Stimulated activated CD8-positive, alpha-beta memory T cell treated with anti-CD3 and anti-CD28 coated beads, Interleukin-2, amount 100 ng/mL, for 48 hours (primary cell): ENCODE measurements around the gene GPN2.

Experiments used
- DNase-seq, 2 donors: peaks; one replicate each; pipeline ENCODE4 v3.0.0-alpha.2; 2020; ENCODE audit warnings: low read depth in 2 of 2

Gene GPN2

DNA sequence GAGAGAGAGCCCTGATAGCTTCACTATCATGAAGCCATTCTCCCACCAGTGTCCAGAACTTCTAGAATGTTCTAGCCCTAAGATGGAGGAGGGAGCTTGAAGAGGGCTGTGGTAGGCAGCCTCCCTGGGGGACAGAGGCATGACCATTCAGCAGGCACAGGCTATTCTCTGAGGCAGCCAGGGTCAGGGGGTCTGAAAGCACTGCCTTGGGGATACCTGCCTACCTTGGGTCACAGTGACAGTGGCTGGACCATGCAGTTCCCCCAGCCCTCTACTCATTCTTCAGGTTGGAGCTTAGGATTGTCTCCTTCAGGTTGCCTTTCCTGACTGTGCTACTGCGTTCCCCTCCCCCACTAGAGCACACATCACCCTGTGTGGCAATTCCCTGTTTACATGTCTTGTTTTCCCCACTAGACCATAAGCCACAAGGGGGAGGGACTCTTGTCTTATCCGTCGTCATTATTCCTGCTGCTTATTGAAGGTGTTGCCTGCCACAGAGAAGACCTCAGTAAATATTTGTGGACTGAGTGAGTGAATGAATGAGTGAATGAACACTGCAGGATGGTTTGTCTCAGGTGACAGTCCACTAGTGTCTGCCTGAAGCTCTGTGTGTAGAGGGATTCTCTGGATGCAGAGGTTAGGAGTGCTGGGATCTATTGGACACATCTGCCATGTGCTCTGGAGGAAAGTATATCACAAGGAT, 58.4 kb downstream of the GPN2 start:
- no peak for DNase-seq

DNA sequence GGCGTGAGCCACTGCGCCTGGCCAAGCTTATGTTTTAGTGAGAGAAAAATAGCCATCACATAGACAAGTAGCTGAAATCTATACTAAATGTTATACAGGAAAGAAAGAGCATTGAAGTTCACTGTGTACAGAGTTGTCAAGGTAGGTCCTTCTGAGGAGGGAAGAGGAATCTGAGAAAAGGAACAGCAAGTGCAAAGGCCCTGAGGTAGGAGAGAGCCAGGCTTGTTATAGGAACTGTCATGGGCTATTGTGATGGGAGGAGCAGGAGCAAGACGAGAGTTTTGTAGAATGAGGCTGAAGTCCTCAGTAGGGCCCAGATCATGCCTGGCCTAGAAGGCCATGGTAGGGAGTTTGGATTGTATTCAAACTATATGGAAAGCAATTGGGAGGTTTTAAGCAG, 59.0 kb downstream of the GPN2 start:
- no peak for DNase-seq

DNA sequence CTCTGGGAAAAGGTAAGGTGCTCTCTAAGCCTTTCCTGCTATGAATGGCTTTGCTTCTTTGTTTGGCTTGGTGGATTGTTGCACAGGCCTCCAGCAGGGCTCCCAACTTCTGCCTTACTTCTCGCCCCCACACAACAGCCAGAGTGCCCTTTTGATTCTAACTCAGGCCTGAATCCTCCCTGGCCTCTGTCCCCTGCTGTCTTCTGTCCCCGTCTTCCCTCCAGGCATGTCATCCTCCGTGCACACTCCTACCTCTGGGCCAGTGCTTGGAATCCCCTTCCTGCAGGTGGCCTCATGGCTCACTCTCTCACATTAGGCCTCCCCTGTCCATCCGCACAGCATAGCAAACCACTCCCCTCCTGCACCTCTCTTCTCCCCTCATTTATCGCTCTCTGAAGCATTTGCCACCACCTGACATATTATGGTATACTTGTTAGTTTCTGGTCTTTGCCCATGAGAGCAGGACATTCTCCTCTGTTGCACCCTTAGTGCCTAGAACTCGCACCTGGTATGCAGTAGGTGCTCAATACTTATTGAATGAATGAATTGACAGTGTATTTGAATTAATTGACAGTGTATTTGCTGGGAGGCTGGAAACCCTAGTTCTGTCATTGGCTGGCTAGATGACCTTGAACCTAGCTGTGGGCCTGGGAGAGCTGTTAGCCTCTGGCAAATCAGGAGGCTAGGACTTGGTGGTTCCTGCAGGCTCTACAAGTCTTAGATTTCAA, 60.7 kb downstream of the GPN2 start:
- no peak for DNase-seq

DNA sequence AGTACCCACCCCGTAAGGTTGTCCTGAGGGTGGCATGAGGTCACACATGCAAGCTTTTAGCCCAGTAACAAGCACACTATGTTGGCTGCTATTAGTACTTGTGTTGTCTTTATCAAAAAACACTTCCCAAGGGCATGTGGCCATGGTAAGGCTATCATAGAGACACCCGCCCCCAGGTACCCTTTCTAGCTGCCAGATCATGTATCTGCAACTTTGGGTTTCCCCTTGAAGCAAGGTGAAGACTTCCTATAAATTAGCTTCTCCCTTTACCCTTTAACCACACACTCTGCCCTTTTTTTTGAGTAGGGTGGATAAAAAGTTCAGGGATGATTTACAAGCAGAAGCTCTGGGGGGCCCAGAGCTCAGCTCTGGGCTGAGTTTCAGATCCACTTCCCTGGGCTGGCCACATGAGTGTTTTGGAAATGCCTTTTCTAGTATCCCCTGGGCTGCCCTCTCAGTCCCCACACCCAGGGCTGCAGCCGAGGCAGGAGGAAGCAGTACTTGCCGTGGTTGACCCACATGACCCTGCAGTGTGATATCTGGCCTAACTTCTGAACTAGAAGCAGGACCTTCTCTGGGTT, 61.6 kb downstream of the GPN2 start:
- no peak for DNase-seq

DNA sequence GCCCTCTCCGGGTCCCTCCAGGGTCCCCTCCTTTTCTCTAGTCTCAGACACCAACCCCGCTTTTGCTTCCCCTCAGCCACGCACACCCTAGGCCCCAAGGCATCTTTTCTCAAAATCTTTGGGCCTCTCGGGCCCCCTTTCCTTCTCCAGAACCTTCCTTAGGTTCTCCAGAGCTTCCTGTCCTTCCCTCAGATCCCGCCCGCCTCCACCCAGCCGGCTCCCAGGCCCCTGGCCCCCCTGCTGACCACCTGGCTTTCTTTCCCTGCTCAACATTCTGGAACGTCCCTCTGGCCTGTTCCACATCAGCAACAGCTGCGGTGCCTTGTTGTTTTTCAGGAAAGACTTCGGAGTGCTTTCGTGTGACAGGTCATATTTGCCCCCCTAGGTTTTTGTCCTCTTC, 62.4 kb downstream of the GPN2 start:
- DNase-seq: no peak

DNA sequence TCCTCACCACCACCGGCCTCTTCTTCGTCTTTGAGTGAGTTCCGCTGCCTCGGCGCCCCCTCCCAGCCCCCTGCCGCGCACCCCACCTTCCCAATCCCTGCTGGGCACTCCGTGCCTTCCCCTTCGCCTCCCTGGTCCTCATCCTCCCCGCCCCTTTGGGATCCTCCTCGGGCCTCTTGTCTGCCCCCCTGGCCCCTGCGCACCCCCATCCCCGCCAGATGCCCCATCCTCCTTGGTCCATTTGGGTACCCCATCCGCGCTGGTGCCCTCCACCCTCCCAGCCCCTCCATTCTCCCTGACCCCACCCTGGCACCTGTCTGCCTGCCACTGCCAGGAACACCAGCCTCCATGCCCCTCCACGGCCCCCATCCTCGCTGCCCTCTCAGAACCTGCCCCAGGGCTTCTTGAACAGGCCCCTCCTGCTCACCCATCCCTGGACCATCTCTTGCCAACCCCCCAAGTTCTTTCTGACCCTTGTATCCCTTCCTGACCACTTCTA, 62.9 kb downstream of the GPN2 start:
- DNase-seq: no peak

DNA sequence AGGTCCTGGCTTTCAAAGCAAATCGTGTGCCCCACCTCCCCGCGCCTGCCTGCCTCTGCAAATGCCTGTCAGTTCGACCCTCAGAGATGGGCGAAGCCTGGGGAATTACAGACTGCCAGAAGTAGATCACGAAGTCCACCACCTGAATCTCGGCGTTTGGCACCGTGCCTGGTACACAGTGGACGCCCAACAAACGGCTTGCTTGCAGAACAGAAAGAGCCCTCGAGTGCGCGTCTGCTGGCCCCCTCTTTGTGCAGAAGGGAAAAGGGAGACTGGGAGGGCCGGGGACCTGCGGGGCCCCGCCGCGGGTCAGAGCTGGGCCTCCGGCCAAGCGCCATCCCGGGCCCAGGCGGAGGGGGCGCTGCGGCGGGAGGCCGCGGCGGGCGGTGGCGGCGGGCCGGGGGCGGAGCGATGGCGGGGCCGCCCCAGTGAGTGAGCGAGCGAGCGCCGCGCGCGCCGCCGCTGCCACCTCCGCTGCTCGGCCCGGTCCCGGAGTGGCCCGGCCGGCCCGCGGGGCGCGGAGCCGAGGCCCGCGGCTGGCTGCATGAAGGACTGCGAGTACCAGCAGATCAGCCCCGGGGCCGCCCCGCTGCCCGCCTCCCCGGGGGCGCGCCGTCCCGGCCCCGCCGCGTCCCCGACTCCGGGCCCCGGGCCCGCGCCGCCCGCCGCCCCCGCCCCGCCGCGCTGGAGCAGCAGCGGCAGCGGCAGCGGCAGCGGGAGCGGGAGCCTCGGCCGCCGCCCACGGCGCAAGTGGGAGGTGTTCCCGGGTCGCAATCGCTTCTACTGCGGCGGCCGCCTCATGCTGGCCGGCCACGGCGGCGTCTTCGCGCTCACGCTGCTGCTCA, 63.6 kb downstream of the GPN2 start, which contains the start of gene ZDHHC18:
Gene ZDHHC18 (plus strand): TSS at position 428 of the 845 bp plus-strand sequence. CDS start 117 bp downstream, at position 545.
- peak; percentile 62 to 68 for DNase-seq
